Measurements from ENCODE around the gene PNISR.
"Not testable (repeated sequence)": the region's sequence is repeated elsewhere in the genome, so short reads cannot be mapped to it uniquely, and the experiment has no call there.

PNISR gene

DNA sequence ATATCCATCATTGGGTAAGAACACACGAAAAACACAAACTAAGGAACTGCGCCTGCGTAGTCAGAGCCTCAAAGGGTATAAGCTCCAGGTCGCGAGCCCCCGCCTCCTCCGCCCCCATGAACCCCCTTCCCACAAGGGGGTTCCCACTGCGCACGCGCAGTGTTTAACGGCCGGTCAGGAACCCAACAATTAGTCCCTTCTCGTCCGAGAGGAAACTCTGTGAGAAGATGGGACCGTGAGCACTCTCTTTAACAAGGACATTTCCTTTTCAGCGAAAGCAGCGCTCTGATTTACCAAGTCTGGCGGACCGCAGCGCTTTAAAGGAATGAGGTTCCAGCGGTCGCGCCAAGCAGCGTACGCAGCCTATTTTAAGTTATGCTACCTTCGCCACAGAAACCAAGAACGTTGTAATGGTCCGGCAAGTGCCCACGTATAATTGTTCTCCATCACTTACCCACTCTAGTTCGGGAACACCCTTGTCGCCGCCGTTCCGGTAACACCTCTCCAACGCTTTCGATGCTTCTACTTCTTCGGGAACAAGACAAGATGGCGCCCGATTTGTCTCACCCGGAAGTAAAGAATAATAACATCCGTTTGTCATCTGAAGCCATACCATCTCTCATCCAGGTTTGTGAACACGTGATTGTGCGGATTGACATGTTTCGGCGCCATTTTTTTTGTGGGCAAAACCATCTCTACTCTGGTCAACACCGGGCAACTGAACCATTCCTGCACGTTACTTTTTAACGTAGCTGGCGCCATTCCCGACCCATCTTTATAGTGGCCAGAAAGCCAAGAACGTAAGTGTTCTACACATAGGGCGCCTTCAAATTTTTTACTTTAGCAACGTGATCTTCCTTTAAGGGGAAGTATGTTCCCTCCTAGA, at the start of gene PNISR:
TSS of gene PNISR (minus strand) at position 548 of the 886 bp plus-strand sequence. CDS start 10,649 bp downstream, outside the sequence.
- DNase-seq: peak; percentile 97

DNA sequence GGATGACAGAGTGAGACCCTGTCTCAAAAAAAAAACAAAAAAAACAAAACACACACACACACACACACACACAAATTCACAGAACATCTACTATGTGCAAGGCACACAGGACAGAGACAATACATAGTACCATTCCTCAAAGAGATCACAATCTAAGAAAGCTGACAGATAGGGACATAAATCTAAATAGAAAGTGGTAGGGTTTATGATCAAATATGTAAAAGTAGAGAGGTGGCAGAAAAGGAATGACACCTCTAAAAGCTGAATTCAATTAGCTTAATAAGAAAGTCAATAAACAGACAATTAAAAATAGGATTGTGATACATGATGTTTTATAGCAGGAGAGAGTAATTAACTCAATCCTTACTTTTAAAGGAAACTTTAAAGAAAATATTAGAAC, 48.6 kb upstream of the PNISR start:
- no peak for DNase-seq

- no peak for DNase-seq
Observed at GRCh38 chr6:99471638-99472037, 46.5 kb upstream of the PNISR start.

DNA sequence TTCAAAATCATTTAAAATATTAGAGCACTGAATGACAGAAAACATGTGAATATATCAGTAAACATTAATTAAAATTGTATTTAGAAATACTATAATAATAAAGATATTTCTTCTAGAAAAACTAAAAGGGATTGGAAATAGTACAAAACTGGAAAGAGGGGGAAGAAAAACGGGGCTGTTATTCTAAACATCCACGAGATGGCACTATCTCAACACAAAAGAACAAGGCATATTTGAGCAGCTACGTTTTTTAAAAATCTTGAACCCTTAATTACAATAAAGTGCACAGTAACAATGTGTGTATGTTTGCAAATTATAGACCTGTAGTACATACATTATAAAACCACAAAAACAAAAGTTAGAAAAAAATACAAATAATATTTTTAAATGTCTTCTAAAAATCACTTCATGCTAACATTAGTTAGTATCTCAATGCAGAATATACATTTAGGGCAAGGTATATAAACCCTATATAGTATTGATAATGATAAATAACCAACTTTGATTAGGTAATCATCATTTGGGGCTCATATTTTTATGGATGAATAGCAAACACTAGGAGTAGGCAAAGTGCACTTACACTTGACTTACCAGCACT, 42.5 kb upstream of the PNISR start:
- no peak for DNase-seq

GRCh38 chr6:99459133-99459532, 34.0 kb upstream of the PNISR start:
- DNase-seq: not testable (repeated sequence)

- DNase-seq: peak; percentile 22 to 26
Observed at GRCh38 chr6:99458319-99458718, 33.2 kb upstream of the PNISR start.

DNA sequence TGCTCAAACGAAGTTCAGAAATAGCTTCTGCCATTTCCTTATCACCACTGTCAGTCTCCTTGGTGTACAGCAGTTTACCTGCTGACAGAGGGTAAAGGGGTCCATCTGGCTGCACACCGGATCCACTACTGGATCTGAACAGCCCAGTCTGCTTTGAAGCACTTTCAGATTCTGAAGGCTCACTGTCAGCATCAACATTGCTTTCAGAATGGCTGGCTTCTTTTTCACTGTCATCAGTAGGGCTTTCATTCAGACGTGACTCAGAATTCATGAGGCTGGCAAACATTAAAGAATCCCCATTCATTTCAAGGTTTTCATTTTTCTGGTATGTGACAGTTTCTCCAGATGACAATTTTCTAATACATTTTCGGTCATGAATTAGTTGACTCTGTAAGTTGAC, 21.0 kb upstream of the PNISR start:
- no peak for DNase-seq

DNA sequence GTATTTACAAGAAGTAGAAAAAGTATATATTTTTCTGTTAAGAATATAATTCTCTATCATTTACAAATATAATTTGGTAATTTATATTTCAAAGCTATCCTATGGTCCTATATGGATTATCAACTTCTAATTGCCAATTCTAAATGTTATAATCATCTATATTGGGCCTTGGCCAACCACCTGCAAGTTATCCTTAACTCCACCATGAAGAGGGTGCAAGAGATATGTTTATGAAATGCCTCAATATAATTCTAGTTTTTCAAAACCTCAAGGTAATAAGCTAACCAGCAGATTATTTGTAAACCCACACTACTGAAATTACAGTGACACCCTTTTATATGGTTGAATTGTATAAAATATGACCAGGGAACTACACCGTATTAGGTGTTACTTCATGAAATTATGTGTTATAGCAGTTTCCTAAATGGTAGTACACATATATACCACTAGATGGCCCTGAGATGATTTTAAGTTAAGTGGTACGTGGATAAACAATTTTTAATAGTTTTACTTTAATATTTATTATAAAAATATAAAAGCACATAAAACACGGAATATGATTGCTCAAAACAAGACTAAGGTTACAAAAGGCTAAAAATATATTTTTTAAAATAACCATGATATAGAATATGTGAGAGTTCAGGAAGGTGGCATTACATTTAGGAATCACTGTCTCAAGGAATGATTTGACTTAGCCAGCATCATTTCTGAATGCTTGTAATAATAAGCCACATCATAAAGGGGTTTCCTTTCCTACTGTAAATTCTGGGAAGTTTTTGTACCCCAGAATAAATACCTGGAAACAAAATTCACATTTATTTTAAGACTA, 9.8 kb upstream of the PNISR start:
- peak; percentile 27 to 37 for DNase-seq

DNA sequence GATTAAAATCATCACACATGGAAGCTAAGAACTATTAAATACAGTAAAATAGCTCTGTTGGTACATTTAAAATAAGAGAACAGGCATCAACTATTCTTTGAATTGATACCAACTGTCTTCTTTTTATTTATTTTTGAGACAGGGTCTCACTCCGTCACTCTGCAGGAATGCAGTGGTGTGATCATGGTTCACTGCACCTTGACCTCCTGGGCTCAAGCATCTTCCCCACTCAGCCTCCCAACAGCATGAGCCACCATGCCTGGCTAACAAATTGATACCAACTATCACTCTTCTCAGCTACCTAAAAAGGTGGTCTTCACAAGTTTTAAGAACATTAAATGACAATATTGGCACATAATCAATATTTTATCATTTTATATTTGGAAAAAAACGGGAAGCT, 7.8 kb upstream of the PNISR start:
- DNase-seq: no peak

DNA sequence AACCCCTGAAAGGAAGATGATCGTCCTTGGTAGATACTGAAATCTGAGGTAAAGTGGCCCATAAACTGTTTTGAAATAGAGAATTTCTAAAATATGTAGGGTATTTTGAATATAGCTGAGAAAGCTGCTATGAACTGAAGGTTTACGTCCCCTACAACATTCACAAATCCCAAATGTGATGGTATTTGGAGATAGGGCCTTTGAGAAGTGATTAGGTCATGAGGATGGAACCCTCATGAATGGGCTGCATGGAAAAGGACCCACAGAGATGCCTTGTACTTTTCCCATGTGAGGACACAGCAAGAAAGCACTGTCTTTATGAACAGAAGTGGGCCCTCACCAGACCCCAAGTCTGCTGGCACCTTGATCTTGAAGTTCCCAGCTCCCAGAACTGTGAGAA, 6.8 kb upstream of the PNISR start:
- no peak for DNase-seq

DNA sequence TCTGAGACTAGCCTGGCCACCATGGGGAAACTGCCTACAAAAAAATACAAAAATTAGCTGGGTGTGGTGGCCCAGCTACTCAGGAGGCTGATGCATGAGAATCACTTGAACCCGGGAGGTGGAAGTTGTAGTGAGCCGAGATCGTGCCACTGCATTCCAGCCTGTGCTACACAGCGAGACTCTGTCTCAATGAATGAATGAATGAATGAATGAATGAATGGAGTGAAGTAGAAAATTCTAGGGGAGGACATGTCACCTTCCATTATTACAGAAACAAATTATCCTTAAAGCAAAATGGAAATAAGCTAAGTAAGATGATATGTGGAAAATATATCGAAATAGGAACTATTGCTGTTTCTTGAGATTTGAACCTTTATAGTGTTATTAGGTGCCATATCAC, 2.9 kb upstream of the PNISR start:
- DNase-seq: no peak

- DNase-seq: no peak
Observed at GRCh38 chr6:99426451-99426757, 1.3 kb upstream of the PNISR start.

GRCh38 chr6:99425647-99426450, 741 bp upstream of the PNISR start:
- peak; percentile 89 to 92 for DNase-seq

DNA sequence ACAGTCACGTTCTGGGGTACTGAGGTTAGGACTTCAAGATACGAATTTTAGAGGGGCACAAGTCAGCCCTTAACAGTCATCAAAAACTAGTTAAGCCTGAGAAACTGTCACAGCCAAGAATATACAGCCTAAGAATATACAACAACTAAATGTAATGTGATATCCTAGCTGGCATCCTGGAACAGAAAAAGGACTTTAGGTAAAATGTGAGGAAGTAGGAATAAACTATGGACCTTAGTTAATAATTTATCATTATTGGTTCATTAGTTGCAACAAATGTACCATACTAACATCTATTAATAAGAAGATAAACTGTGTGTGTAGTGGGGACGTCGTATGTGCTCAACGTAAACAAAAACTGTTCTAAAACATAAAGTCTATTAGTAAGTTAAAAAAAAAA, 1.1 kb downstream of the PNISR start:
- DNase-seq: no peak

GRCh38 chr6:99422912-99423311, 2.2 kb downstream of the PNISR start:
- DNase-seq: no peak

DNA sequence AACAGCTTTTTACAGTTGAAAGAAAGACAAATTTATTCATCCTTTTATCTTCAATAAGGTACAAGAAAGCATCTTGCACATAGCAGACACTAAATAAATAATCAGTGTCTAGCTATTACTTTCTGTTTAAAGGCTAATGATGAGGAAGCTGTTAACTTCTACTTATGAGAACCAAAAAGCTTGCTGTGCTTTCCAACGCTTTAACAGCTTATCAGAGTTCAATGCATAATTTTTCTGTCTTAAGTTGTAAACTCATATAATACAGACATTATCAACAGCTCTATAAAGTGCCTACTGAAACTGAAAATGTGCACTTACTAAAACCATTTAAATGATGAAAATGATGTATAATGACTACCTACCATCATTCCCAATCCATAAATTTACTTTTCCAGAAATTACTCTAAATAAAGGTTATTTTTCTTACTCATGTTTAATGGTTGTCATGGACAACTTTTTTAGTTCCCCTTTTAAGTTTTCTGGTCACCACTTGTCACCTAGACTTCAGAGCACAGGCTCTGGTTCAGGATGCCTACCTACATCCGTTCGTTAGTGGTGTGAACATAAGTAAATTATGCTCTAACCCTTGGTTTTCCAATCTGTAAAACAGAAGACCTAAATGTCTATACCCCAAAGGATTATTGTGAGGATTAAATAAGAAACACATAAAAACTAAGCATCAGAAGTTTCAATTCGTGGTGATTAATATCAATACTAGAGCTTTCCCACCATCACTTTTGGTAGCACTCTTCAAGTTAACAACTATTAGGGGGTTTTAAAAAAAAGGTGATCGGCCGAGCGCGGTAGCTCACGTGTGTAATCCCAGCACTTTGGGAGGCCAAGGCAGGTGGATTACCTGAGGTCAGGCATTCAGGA, 8.0 kb downstream of the PNISR start:
- DNase-seq: no peak

DNA sequence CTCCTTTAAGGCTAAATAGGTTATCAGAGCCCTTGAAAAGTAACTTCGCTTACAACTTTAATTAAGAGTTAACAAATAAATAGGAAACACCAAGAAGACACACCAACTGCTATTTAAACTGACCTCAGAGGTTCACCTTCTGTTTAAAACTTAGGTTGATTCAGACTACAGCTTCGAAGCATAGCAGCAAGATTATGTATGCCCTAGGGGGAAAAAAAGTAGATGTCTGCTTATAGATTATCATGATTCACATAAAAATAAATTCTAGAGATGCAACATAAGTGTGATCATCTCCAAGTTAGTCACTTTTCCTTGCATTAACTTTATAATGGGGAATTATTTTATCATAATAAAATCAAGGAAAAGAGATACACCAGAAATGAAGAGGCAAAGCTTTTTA, 8.9 kb downstream of the PNISR start:
- no peak for DNase-seq

DNA sequence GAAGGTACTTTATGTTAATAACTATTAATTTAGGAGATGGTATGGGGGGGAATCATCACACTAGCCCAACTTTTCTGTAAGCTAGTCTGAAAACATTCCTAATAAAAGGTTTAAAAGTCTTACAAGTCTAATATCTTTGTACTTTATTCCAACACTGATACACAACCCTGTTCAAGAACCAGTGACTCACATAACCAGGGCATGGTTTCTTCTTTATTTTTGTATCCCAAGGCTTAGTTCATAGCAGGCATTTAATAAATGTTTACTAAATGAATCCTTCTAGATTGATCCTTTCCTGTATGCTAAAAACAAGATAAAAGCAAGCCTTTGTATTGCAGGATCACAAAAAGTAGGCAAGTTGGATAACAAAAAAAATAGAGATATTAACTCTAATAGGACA, 9.7 kb downstream of the PNISR start:
- no peak for DNase-seq

DNA sequence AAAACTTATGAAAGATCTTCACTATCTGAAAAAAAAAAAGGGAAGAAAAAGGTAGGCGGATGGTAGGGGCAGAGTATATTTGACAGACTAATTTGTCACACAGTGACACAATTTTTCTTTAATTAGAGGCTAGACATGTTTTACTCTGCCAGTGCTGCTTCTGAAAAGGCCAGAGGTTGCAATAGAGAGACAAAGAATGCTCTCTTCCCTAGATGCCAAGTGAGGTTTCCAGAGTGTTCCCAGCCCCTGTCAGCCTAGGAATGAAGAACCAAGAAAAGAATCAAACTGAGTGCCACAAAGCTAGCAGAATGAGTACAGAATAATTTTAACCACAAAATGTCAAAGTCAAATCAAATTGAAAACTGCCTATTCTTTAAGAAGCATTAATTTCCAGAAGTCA, 13.0 kb downstream of the PNISR start:
- DNase-seq: no peak

DNA sequence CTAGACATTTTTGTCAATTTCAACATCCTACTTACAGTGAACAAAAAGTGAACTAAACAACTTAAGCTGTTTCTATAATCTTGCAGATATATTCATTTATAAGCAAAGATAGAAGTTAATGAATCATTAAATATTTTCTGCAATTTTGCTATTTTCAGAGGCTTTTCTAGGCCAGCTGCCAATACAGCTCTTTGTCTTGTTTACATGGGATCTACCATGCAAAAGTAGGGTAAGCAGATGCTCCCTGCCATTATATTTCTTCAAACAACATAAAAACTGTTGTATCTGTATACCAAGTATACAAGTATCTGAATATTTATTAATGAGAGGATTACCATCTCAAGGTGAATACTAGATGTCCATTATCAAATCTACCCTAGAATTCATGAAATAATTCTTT, 15.4 kb downstream of the PNISR start:
- no peak for DNase-seq

DNA sequence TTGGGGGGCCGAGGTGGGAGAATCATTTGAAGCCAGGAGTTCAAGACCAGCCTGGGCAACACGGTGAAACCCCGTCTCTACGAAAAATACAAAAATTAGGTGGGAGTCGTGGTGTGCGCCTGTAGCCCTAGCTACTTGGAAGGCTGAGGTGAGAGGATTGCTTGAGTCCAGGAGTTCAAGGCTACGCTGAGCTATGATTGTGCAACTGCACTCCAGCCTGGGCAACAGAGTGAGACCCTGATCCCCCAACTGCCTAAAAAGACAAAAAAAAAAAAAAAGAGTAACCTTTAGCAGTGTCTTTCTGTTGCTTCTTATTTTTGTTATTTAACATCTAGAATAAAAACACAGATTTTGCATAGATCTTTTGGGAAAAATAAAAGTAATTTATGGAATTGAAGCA, 18.0 kb downstream of the PNISR start:
- DNase-seq: no peak

GRCh38 chr6:99402448-99402847, 22.7 kb downstream of the PNISR start:
- DNase-seq: no peak
